Glutamatergic neuron (in vitro differentiated cells): ENCODE data around the gene MBTD1. TPM values are rescaled to one million over a fixed set of nuclear protein-coding genes. Genes with fewer than 3 reads are reported as not detected.

Experiments used
- DNase-seq: peaks from one replicate; pipeline ENCODE4 v3.0.0; 2022
- H3K27ac Mint-ChIP-seq: one replicate; pipeline ENCODE4 v1.8.0; 2020; ENCODE audit warnings: mild to moderate bottlenecking, mixed read lengths, inconsistent platforms; ENCODE audit not compliant: unreplicated experiment
- H3K27me3 Mint-ChIP-seq: one replicate; pipeline ENCODE4 v1.8.0; 2020; ENCODE audit warnings: mild to moderate bottlenecking, moderate library complexity, mixed read lengths, inconsistent platforms; ENCODE audit not compliant: unreplicated experiment
- H3K36me3 Mint-ChIP-seq: one replicate; pipeline ENCODE4 v1.8.0; 2020; ENCODE audit warnings: mild to moderate bottlenecking, mixed read lengths, inconsistent platforms; ENCODE audit not compliant: unreplicated experiment
- H3K4me1 Mint-ChIP-seq: one replicate; pipeline ENCODE4 v1.8.0; 2020; ENCODE audit warnings: mild to moderate bottlenecking, low read depth, mixed read lengths, inconsistent platforms; ENCODE audit not compliant: unreplicated experiment
- H3K4me3 Mint-ChIP-seq: one replicate; pipeline ENCODE4 v1.8.0; 2020; ENCODE audit warnings: mild to moderate bottlenecking, mixed read lengths, inconsistent platforms; ENCODE audit not compliant: unreplicated experiment
- H3K9me3 Mint-ChIP-seq: one replicate; pipeline ENCODE4 v1.8.0; 2020; ENCODE audit warnings: mild to moderate bottlenecking, moderate library complexity, mixed read lengths, inconsistent platforms; ENCODE audit not compliant: unreplicated experiment
- total RNA-seq: library from RNA; stranded (reverse); fragmentation: NEBNext Ultra II Directional; extraction: Animal tissue kit (Norgen Biotek cat#: 25700); gene quantifications from one replicate; pipeline ENCODE4 v1.2.1, GENCODE V29; 2021; ENCODE audit not compliant: unreplicated experiment
- TF ChIP-seq, protein P1 (sequence below): fragments of 200-600 bp; sonication (generic); IDR thresholded peaks from one replicate; pipeline ENCODE4 v1.5.0; 2021; ENCODE audit not compliant: partially characterized antibody, unreplicated experiment

Gene MBTD1
- total RNA-seq, 1 donor from 2014 or later, result 32.3 TPM

DNA sequence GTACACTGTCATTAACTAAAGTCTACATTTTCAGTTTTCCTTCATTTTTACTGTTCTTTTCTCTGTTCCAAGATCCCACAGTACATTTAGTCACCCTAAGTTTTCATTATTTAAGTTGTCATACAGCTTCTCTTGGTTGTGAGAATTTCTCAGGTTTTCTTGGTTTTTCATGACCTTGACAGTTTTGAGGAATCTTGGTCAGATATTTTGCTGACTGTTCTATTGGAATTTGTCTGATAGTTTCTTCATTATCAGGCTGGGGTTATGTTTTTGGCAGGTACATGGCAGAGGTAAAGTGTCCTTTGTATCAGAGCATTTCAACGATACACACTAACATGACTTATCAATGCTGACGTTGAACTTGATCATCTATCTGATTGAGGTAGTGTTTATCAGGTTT lies 19.6 kb downstream of the MBTD1 start:
- H3K9me3 Mint-ChIP-seq, result peaks cover 2% of the 10 kb centered on the region
- H3K4me1 Mint-ChIP-seq, result no peaks in the 10 kb centered on the region
- no peak for DNase-seq
- H3K27me3 Mint-ChIP-seq, result no peaks in the 10 kb centered on the region
- TF ChIP-seq, protein P1, sequence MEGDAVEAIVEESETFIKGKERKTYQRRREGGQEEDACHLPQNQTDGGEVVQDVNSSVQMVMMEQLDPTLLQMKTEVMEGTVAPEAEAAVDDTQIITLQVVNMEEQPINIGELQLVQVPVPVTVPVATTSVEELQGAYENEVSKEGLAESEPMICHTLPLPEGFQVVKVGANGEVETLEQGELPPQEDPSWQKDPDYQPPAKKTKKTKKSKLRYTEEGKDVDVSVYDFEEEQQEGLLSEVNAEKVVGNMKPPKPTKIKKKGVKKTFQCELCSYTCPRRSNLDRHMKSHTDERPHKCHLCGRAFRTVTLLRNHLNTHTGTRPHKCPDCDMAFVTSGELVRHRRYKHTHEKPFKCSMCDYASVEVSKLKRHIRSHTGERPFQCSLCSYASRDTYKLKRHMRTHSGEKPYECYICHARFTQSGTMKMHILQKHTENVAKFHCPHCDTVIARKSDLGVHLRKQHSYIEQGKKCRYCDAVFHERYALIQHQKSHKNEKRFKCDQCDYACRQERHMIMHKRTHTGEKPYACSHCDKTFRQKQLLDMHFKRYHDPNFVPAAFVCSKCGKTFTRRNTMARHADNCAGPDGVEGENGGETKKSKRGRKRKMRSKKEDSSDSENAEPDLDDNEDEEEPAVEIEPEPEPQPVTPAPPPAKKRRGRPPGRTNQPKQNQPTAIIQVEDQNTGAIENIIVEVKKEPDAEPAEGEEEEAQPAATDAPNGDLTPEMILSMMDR, result no peak
- no peaks in the 10 kb centered on the region for H3K36me3 Mint-ChIP-seq
- H3K4me3 Mint-ChIP-seq, result no peak overlapping the region
- no peak overlapping the region for H3K27ac Mint-ChIP-seq

DNA sequence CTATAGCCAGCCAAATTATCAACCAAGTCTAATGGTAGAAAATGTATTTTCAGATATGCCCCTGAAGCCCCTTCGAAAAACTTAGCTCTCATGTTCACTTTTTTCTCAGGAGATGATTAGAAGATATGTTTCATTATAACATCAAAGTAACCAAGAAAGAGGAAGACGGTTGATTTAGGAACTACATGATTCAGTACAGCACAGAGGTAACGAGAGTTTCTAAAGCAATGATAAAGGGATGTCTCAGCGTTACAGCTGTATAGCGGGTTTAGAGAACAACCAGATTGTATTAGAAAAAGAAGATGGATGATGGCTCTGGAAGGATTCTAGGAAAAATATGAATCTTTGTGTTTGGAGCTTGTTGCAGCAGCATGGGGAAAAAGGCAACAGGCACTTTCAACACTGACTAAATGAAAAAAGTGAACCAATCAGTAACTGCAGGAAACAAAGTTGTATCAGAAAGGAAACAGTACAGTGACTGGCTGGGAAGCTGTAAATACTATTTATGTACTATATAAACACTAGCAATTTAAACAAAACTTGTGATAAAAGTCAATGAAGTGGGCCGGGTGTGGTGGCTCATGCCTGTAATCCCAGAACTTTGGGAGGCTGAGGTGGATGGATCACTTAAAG lies 21.5 kb downstream of the MBTD1 start:
- Mint-ChIP-seq H3K27ac (no peak overlapping the region), H3K27me3 (no peaks in the 10 kb centered on the region), H3K9me3 (peaks cover 2% of the 10 kb centered on the region), H3K4me3 (no peak overlapping the region), H3K36me3 (no peaks in the 10 kb centered on the region), H3K4me1 (no peaks in the 10 kb centered on the region)
- TF ChIP-seq, protein P1, result no peak
- no peak for DNase-seq

DNA sequence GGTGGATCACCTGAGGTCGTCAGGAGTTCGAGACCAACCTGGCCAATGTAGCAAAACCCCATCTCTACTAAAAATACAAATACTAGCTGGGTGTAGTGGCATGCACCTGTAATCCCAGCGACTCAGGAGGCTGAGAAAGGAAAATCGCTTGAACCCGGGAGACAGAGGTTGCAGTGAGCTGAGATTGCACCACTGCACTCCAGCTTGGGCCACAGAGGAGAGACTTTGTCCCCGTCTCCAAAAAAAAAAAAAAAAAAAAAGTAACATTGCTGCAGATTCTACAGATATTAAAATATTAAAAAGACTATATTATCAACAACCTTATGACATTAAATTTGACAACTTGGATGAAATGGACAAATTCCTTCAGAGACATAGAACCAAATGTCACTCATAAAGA lies 25.7 kb downstream of the MBTD1 start:
- peaks cover 2% of the 10 kb centered on the region for H3K9me3 Mint-ChIP-seq
- no peak for DNase-seq
- no peak overlapping the region for H3K4me3 Mint-ChIP-seq
- H3K27me3 Mint-ChIP-seq, result no peaks in the 10 kb centered on the region
- H3K4me1 Mint-ChIP-seq, result no peaks in the 10 kb centered on the region
- H3K27ac Mint-ChIP-seq, result no peak overlapping the region
- no peaks in the 10 kb centered on the region for H3K36me3 Mint-ChIP-seq
- TF ChIP-seq, protein P1, result no peak

DNA sequence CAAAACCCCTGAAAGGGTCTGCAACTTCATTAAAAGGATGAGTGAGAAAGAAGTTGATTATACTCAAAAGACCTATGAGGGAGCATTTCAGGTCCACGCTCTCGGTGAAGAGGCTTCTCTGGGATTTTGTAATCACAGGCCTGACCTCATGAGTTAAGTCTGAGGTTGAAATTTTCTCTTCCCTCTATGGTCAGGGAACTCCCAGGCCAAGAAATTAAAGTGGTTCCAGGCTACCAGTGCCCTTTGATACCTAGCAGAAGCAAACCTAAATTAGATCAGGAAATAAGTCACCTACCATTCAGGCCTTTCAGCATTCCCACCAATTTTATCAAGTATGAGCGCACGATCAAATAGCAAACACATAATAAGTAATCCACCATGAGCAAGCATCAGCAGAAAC lies 27.9 kb downstream of the MBTD1 start:
- Mint-ChIP-seq H3K36me3 (no peaks in the 10 kb centered on the region), H3K27me3 (peaks cover 2% of the 10 kb centered on the region), H3K27ac (no peak overlapping the region), H3K9me3 (no peaks in the 10 kb centered on the region), H3K4me1 (no peaks in the 10 kb centered on the region), H3K4me3 (no peak overlapping the region)
- TF ChIP-seq, protein P1, result no peak
- DNase-seq, result no peak

DNA sequence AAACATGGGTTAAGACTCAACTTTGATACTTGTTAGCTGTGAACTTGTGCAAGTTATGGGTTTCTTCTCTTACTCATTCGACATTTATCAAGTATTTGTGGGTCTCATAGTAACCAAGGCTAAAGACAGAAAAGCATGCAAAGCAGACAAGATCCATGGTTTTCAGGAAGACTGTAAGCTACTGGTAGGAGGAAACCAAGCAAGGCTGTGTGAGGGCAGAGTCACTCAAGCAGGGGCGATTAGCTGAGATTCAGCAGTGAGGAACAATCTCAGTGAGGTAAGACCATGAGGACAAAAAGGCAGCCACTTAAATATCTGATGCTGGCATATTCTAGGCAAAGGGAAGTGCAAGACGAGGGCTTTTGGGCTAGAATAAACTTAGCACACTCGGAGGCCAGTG lies 29.5 kb downstream of the MBTD1 start:
- TF ChIP-seq, protein P1, result no peak
- Mint-ChIP-seq H3K27me3 (peaks cover 2% of the 10 kb centered on the region), H3K27ac (no peak overlapping the region), H3K9me3 (no peaks in the 10 kb centered on the region), H3K36me3 (no peaks in the 10 kb centered on the region), H3K4me3 (no peak overlapping the region), H3K4me1 (no peaks in the 10 kb centered on the region)
- no peak for DNase-seq
